HCEC 1CT (cell line): Measurements from ENCODE around the gene CAAP1.
A peak's percentile ranks its signal among the peaks of the same experiment; 100 is the strongest.
"Not testable (repeated sequence)": the region's sequence is repeated elsewhere in the genome, so short reads cannot be mapped to it uniquely, and the experiment has no call there.

Experiments used
- DNase-seq: peaks from one replicate; pipeline ENCODE4 v3.0.0-alpha.2; 2017

CAAP1 gene

DNA sequence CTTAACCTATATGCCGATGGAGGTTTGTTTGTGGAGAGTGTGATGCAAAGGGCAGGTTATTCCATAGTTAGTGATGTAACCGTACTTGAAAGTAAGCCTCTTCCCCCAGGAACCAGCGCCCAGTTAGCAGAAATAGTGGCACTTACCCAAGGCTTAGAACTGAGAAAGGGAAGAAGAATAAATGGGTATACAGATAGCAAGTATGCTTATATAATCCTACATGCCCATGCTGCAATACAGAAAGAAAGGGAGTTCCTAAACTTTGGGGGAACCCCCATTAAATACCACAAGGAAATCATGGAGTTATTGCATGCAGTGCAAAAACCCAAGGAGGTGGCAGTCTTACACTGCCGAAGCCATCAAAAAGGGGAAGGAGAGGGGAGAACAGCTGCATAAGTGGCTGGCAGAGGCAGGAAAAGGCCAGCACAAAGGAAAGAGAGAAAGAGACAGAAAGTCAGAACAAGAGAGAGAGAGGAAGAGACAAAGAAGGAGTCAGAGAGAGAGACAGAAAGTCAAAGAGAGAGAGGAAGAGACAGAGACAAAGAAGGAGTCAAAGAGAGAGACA is 64.1 kb downstream of the CAAP1 start:
- not testable (repeated sequence) for DNase-seq

GRCh38 chr9:26814799-26815198 is 77.8 kb downstream of the CAAP1 start:
- no peak for DNase-seq

GRCh38 chr9:26813247-26813646 is 79.4 kb downstream of the CAAP1 start:
- DNase-seq: no peak

GRCh38 chr9:26812217-26812616 is 80.4 kb downstream of the CAAP1 start:
- DNase-seq: no peak

DNA sequence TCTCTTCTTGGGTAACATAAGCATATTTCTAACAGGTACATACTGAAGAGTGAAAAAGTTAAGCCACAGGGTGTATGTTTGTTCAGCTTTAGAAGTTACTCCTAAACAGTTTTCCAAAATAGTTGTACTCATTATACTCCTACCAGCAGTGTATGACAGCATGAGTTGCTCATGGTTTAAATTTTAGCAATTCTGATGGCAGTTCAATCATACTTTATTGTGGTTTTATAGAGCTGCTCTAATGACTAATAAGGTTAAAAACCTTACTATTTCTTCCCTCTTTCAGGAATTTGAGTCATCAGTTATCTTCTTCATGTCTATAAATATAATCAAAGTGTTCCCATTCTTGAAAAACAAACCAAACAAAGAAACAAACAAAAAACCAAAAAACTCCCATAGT is 81.5 kb downstream of the CAAP1 start:
- peak; percentile 13 for DNase-seq

DNA sequence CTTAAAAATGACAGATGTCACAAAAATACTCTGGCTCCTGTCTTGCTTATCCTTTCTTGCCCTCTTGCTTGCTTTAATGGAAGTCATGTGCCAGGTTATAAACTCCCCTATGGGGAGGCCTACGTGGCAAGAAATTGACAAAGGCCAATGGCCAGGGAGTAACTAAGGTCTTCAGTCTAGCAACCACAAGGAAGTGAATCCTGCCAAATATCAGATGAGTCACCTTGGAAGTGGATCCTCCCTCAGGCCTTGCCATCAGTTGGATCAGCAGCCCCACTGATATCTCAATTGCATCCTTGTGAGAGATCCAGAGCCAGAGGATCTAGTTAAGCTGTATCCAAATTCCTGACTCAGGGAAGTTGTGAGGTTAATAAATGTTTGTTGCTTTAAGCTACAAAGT is 82.8 kb downstream of the CAAP1 start:
- peak; percentile 63 for DNase-seq

- DNase-seq: no peak
Measured at GRCh38 chr9:26807161-26807560, 85.4 kb downstream of the CAAP1 start.

DNA sequence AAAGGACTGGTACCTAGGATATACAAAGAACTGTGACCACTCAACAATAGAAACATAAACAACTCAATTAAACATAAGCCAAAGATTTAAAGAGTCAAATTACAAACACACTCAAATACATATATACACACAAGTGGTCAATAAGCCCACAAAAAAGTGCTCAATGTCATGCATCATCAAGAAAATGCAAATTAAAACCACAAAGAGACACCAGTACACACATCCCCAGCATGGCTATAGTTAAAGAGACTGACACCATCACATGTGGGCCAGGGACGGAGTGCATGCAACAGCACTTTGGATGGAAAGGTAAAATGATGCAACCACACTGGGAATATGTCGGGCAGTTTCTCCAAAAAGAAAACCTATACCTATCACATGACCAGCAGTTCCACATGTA is 89.7 kb downstream of the CAAP1 start:
- no peak for DNase-seq

DNA sequence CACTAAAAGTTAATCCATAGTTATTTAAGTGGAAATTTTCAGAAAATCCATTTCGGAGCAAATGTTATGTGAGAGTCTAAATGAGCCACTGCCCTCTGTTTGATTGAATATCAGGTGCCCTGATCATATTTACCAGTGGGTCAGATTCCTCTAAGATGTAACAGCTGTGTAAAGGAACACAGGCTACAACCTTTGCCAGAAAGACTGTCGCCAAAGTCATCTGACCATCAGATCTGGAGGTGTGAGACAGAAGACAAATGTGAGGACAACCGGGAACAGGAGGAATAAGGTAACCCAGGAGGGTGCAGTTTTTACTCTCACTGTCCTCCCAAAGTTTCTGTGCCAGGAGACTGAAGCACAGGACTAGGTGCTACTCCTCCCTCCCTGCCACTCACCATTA is 90.8 kb downstream of the CAAP1 start:
- no peak for DNase-seq

- no peak for DNase-seq
Measured at GRCh38 chr9:26800322-26800721, 92.3 kb downstream of the CAAP1 start.

DNA sequence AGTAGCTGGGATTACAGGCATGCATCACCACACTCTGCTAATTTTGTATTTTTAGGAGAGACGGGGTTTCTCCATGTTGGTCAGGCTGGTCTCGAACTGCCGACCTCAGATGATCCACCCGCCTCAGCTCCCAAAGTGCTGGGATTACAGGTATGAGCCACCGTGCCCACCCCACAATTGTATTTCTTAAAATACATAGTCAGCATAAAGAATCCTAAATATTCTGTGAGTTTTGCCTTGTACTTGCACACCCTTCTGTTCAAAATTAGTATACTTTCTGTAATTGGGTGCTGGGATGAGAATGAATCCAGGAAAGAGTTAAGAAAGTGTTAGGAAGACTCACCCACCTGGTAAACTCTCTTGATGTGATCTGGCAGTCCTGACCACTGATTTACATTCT is 101.3 kb downstream of the CAAP1 start:
- no peak for DNase-seq
